A172 (cell line): ENCODE measurements around the gene DOCK2. TPM values are rescaled to one million over a fixed set of nuclear protein-coding genes. Genes with fewer than 3 reads are reported as not detected.
"Not testable (repeated sequence)": the region's sequence is repeated elsewhere in the genome, so short reads cannot be mapped to it uniquely, and the experiment has no call there.

Experiments
- DNase-seq: peaks from one replicate; pipeline ENCODE4 v3.0.0-alpha.2; 2015; ENCODE audit warnings: low spot score
- total RNA-seq: library from RNA; depleted of rRNA; stranded (reverse); fragments of >200 nt; shearing (Covaris generic); gene quantifications from 2 replicates; pipeline ENCODE4 v1.2.3, GENCODE V29; 2014; rRNA removed

DOCK2 gene
- total RNA-seq: 63.1 and 68.9 TPM in 2 replicates

DNA sequence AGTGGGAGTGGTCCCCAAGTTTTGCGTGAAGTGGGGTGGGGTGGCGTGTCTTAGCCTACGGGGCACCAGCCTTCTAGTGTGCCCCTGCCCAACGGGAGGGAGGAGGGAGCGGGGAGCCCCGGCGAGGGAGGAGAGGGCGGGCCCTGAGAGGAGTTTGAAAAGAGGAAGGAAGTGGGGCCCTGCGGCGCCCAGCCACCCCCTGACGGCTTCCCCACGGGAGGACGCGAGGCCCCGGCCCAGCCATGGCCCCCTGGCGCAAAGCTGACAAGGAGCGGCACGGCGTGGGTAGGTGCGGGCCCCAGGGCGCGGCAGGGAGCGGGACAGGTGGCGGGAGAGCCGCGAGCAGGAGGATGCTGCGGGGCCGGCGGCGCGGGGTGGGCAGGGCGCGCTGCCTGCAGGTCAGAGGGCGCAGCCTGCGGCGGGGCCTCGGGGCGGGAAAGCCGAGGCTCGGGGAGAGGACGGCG, at the start of gene DOCK2:
DOCK2 (plus strand) TSS at position 191 of the 464 bp plus-strand sequence; CDS start at position 243, 52 bp downstream.
- no peak for DNase-seq

DNA sequence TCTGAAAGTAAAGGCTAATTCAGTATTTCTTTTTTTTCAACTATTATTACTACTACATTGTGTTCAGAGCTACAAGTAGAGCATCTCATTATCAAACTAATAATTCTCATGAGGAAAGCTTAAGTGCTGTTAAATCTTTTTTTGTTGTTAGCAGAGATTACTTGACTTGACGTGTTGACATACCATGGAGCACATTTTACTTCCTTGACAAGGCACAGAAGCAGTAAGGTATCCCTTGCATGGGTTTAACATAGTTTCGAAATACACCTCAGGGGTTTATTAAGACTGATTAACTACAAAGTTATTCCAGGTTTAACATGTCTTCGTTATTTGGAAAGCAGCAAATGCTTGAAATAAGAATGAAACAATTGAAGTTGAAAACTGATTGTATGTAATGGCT, 46.5 kb upstream of the DOCK2 start:
- DNase-seq: no peak

DNA sequence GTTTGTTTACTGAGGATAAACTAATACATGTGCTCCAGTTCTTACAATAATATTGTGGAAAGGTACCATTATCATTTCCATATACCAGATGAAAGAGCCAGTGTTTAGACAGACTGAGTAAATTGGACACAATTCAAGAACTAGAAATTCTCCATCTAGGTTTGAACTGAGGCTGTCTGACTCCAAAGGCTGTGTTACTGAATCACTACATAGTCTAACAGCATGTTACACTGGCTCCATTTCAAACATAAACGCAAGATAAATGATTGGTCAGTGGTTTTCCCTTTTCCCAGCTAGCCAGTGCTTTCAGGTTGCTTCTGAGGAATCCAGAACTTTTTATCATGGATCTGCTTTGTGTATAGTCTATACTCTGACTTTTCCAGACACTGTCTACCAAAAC, 45.4 kb upstream of the DOCK2 start:
- DNase-seq: peak; percentile 55

DNA sequence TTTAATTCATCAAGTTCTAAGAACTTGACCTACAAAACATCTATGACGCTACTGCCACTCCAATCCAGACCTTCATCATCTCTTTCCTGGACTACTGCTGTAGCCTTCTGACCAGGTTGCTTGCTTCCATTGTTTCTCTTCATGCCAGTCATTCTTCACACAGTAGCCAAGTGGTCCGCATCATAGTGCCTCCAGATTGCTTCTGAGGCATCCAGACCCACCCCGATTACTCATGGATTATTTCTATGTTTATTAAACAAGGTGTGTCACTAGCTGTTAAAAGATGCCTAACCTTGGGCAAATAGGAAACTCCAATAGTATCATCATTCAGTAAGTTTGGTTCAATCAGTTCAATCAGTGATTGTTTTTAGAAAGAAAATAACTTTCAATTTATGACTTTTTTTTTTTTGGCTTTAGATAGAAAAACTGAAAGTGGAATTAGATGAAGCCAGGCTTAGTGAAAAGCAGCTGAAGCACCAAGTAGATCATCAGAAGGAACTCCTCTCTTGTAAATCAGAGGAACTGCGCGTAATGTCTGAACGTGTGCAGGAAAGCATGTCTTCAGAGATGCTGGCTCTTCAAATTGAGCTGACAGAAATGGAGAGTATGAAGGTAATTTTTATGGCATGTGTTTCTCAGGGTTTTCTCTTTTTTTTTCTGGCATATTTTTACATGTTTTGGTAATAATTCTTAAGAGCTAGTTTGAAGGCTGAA, 44.0 kb upstream of the DOCK2 start:
- DNase-seq: peak; percentile 73

DNA sequence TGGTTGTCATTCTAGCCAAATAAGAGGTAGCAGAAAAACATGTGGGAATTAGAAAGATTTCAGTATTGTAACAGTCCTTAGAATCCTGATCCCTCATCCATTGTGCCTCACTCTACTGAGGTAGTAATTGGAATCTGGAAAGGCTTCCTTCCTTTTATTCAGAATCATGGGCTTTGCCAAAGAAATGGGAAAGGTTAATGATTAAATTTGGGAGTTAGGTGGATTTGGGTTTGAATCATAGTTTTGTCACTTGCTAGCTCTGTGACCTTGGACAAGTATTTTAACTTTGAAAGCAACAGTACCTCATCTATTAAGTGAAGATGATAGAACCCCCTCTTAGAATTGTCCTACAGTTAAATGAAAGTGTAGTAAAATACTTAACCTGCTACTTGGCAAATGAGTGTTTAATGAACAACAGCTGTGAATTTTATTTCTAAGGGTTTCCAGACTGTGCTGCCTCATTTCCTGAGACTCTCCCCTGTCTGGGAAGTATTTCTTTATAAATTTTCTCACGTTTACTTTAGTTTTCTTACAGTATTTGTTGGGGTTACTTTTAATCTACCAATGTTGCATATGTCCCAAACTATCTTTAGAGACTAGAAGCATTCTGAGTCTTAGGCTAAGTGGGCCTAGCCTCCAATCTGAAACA, 41.8 kb upstream of the DOCK2 start:
- no peak for DNase-seq

DNA sequence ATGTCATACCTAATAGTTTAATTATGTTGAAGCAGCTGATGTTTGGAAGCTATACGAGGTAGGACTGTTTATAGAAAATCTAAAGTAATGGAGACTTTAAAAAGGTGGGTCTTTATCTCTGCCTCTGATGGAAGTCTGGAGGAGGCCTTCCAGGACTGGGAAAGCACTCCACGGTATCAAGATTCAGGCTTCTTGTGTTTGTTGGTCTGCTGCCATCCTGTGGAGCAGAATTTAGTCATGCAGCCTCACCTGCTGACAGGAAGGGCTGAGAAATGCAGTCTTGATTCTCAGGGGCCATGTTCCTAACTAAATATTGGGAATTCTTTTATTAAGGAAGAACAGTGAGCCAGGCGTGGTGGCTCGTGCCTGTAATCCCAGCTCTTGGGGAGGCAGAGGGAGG, 37.6 kb upstream of the DOCK2 start:
- peak; percentile 67 for DNase-seq

DNA sequence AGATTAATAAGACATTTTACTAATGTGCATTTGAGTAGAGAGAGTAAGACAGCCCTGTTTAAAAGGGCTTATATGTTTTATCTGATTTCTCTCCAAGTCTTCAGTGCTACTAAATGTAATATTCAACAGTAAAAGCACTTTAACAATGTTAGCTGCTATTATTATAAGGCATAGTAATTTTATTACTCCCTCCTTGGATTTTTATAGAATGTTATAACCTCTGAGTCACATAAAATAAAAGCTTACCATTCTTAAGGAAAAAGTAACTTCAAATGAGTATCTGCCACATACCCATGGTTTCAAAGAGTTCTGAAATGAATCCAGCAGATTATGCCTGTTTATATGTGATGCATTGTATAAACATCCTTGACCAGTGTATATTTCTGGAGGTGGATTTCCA, 34.5 kb upstream of the DOCK2 start:
- DNase-seq: peak; percentile 52

DNA sequence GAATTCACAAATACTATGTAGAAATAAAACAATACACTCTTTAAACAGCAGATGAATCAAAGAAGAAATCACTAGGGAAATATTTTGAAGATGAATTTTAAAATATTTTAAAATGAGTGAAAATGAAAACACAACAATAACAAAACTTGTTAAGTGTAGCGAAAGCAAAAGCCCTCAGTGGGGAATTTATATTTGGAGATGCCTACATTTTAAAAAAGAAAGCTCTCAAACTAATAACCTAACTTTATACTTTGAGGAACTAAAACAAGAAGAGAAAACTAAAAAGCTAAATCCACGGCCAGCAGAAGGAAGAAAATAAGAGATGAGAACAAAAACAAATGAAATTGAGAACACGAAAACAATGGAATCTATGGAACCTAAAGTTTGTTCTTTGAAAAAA, 30.8 kb upstream of the DOCK2 start:
- no peak for DNase-seq

DNA sequence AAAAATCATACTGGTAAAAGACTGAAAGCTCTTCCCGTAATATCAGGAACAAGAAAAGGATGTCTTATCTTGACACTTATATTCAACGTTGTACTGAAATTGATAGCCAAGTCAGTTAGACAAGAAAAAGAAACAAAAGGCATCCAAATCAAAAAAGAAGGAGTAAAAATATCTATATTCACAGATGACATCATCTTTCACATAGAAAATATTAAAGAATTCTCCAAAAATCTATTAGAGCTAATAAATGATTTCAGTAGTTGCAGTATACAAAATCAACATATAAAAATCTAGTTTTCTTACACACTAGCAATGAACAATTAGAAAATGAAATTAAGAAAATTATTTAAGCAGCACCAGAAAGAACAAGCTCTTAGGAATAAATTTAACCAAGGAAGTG, 29.2 kb upstream of the DOCK2 start:
- DNase-seq: no peak

DNA sequence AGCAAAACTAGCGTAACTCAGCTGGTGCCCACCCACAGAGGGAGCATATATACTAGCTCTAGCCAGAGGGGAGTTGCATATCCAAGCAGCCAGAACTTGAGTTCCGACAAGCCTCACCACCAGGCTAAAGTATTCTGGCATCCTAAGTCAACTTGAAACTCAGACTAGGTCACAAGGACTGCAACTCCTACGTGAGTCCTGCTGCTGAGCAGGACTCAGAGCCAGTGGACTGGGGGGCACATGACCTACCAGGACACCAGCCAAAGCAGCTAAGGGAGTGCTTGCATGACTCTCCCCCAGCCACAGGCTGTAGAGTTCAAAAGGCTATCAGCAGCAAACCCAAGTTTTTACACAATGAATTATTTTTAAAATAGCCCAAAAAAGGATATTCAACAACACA, 27.4 kb upstream of the DOCK2 start:
- DNase-seq: no peak

DNA sequence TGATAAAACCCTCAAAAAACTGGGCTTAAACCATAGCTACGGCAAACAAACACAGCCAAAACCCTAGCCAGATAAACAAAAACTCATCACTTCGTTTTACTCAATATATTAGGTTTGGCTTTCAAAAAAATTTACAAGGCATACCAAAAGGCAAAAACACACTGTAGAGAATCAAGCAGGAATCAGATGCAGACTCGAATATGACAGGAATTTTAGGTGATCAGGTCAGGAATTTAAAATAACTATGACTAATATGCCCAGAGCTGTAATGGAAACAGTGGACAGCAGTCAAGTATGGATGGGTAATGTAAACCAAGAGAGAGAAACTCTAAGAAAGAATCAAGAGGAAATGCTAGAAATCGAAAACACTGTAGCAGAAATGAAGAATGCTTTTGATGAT, 26.5 kb upstream of the DOCK2 start:
- DNase-seq: peak; percentile 49

DNA sequence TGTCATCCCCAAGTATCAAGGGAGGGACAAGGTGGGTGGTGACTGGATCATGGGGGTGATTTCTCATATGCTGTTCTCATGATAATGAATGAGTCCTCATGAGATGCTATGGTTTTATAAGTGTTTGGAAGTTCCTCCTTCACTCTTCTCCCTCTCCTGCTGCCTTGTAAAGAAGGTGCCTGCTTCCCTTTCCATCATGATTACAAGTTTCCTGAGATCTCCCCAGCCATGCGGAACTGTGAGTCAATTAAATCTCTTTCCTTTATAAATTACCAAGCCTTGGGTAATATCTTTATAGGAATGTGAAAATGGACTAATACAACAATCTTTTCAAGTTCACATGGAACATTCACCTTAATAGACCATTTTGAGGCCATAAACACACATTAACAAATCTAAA, 21.5 kb upstream of the DOCK2 start:
- DNase-seq: no peak

DNA sequence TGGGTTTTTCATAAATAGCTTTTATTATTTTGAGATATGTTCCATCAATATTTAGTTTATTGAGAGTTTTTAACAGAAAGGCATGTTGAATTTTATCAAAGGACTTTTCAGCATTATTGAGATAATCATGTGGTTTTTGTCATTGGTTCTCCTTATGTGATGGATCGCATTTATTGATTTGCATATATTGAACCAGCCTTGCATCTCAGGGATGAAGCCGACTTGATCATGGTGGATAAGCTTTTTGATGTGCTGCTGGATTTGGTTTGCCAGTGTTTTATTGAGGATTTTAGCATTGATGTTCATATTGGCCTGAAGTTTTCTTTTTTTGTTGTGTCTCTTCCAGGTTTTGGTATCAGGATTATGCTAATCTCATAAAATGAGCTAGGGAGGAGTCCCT, 12.8 kb upstream of the DOCK2 start:
- not testable (repeated sequence) for DNase-seq

DNA sequence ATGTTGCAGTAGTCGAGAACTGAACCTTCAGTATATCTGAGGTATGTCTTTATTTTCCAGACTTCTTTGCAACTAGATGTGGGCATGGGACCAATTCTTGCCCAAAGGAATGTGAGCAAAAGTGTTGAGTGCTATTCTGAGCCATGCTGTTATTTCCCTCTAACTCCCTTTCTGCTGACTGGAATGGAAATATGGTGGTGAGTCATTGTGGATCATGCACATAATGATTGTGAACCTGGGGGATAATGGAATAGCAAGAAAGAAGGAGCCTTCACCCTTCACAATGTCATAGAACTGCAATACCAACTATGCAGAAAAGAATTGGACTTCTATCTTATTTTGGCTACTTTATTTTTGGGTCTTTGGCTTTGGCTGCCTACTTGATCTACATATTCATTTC, 10.3 kb upstream of the DOCK2 start:
- DNase-seq: peak; percentile 96

DNA sequence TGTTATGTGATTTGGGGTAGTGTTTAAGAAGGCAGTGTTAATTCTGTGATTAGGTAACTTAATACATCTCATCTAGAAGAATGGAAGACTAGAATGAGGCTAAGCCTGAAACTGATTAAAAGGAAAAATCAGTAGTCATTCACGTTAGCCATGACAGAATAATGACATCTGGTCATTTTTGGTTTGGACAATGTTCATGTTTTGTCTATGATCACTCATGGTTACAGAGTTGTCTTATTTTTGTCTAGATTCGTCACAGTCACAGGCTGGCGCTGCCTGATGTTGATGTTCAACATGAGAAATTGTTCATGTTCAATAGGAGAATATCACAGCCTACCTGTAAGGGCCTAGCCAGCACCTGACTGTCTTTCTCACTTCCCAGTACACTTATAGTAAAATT, 9.5 kb upstream of the DOCK2 start:
- no peak for DNase-seq

DNA sequence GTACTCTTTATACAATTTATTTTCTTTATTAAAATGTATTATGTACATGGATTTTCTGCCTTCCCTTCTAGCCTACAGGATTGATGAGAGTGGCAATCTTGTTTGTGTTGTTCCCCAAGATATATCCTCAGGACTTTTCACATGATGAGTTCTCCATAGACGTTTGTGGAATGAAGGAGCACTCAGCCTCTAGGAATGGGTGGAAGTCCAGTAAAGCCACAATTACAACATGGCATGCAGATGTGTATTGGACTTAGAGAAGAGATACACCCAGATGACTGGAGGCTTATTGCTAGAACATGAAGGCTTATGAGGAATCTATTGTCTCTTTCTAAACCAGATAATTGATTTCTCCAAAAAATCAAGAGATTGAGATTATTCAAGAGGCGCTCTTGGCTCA, 8.2 kb upstream of the DOCK2 start:
- DNase-seq: no peak

DNA sequence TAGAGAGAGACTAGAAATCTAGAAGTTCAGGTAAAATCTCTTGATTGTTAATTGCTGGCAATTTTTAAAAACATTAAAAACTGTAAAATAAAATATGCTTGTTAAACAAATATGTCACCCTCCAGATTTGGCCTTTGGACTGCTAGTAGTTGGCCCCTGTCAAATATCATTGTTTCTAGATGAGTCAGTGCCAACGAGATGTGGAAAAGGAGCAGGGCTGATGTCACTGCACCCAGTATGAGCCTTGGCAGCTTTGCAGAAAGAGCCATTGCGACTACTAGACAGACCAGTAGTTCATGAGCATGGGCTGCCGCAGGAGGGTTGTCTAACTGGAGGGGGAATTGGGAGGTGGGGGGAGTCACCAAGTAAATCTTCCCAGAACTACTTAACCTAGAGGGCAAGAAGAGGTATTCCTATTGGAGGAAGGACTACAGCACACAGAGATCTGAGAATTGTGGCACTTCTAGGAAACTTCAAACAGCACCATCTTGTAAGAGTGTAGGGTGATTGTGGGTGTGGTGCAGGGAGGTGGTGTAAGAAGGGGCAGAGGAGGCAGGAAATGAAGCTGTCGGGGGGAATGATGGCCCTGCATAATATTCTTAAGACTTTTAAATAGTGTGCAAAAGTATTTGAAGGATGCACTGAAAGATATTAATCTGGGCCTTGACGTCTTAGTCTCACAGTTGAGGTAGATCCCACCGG, 7.1 kb upstream of the DOCK2 start:
- DNase-seq: peak; percentile 97

DNA sequence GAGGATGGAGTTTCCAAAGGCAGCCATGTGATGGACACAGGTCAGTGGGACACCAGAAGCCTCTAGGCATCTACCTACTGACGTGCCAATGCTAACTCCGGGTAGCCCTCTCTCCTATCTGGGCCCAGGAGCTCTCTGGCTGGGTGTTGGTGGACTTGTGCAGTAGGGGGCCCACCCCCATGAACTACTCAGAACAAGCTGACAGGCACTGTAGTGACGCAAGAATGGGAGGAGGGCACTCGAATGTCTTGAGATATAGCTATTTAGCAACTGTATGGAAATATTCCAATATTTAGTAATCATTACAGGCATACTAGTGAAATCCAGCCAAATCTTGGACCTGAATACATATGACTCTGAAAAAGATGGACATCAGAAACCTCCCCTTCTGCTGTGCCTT, 5.7 kb upstream of the DOCK2 start:
- no peak for DNase-seq

DNA sequence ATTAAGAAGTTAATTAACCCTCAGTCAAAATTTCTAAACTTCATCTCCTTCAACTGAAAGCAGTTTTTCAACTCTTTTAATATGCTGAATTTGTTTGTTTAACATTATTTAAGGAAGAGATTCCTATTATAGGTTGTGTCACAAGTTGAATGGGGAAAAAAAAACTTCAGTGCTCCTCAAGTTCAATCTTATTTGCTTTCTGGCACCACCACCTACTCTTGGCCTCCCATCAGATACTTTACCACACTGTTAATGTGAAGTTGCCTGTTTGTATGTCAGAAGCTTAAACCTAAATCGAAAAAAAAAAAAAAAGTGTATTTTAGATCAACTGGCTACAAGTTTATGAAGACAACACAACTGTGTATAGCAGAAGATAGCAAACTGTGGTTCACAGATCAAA, 4.1 kb upstream of the DOCK2 start:
- DNase-seq: no peak

DNA sequence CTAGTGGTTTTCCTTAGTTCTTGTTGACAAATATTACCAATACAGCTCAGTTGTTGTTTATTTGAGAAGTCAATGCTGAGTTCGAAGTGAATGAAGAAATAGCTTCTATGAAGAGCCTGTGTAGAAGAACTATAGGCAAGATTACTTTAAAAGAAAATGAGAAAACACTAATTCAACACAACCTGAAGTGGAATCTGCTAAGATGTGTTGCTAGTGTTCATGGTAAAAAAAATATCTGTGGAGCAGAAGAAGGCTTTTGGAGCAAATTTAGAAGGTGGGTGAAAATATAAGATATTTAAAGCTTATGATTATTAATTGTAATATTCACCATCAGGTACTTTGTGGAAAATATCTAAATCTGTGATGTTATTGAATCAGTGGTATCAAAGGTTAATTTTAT, 2.5 kb upstream of the DOCK2 start:
- no peak for DNase-seq

DNA sequence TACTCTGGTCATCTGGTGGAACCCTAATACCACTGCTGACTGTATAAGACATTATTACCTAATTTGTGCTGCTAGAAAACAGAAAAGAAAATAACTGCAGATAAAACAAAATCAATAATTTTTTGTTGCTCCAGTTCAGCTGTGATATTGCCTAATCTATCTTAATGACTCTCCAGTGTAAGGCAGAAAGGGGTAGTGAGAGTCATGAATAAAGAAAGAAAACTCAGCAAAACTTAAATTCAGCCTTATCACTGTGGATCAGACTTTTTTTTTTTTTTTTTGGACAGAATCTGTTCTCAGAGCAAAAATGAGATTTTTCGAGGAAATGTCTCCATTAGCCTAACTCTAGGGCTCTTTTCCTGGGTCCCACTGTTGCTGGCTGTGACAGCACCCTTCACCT, 1.1 kb upstream of the DOCK2 start:
- DNase-seq: no peak

DNA sequence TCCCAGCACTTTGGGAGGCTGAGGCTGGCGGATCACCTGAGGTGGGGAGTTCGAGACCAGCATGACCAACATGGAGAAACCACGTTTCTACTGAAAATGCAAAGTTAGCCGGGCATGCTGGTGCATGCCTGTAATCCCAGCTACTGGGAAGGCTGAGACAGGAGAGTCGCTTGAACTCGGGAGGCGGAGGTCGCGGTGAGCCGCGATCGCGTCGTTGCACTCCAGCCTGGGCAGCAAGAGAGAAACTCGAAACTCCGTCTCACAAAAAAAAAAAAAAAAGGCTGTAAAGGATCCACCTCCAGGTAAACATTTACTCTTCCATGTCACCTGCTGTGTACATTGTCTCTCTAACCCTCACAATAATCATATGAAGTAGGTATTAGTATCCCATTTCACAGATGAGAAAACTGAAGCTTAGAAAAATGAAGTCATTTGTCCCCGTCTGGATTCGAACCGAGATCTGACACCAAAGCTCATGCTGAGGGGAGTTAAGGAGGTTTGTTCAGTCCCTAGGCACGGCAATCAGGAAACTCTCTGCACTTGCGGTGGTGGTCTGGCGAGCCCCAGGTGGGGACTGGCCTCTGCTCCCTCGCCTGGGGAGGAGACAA, 494 bp upstream of the DOCK2 start:
- no peak for DNase-seq
